Measurements from ENCODE around the gene FOXA2.

Gene FOXA2

DNA sequence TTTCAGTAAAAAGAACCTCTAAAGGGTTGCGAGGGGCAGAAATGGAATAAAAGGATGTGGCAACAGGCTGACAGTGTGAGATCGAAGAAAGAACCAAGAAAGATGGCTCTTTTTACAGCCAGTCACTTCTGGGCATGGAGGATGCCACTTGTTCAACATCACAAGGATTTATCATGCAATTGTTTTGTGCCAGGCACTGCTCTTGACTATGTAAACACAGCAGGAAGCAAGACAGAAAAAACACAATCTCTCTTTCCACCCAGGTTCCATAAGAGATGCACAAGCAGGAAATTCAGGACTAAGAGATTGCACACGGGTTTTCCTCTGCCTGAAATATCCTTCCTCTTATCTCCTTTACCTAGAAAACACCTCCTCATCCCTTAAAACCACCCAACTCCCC is 38.0 kb downstream of the FOXA2 start:
- H3K9me3 ChIP-seq (ENCODE audit: insufficient read depth, low read length) = peaks cover 11% of the 10 kb centered on the region; the same call in 1 of the 2 replicates
- no peaks in the 10 kb centered on the region for H3K27me3 ChIP-seq (ENCODE audit: insufficient read depth, insufficient read length)
- no peaks in the 10 kb centered on the region for H3K4me1 ChIP-seq (ENCODE audit: insufficient read depth, insufficient read length)
- H3K36me3 ChIP-seq (ENCODE audit: insufficient read depth, insufficient read length, low read length) = no peaks in the 10 kb centered on the region
- no peak for DNase-seq (ENCODE audit: low read depth, low spot score)
- H3K9ac ChIP-seq (ENCODE audit: insufficient read length, low read depth) = no peak overlapping the region
- no peak overlapping the region for H3K4me3 ChIP-seq (ENCODE audit: insufficient read length, low read depth)
- no peak for TF ChIP-seq YY1 (IDR thresholded peaks at IDR 0.05; ENCODE audit: insufficient read depth, insufficient read length)
- no peak for TF ChIP-seq ZNF274 (IDR thresholded peaks at IDR 0.05; ENCODE audit: low read depth, low read length)
- TF ChIP-seq SUZ12 (IDR thresholded peaks at IDR 0.05; ENCODE audit: extremely low read depth, insufficient read depth, insufficient read length) = no peak

- Histone ChIP-seq H3K9ac (ENCODE audit: insufficient read length, low read depth) (no peak overlapping the region), H3K9me3 (ENCODE audit: insufficient read depth, low read length) (peaks cover 11% of the 10 kb centered on the region; the same call in 1 of the 2 replicates), H3K4me1 (ENCODE audit: insufficient read depth, insufficient read length) (no peaks in the 10 kb centered on the region), H3K27me3 (ENCODE audit: insufficient read depth, insufficient read length) (no peaks in the 10 kb centered on the region), H3K36me3 (ENCODE audit: insufficient read depth, insufficient read length, low read length) (no peaks in the 10 kb centered on the region), H3K4me3 (ENCODE audit: insufficient read length, low read depth) (no peak overlapping the region)
- no peak for TF ChIP-seq SUZ12 (IDR thresholded peaks at IDR 0.05; ENCODE audit: extremely low read depth, insufficient read depth, insufficient read length)
- no peak for TF ChIP-seq YY1 (IDR thresholded peaks at IDR 0.05; ENCODE audit: insufficient read depth, insufficient read length)
- no peak for TF ChIP-seq ZNF274 (IDR thresholded peaks at IDR 0.05; ENCODE audit: low read depth, low read length)
- no peak for DNase-seq (ENCODE audit: low read depth, low spot score)
These were observed 39.3 kb downstream of the FOXA2 start for GRCh38 chr20:22545045-22545444.

- H3K36me3 ChIP-seq (ENCODE audit: insufficient read depth, insufficient read length, low read length) = no peaks in the 10 kb centered on the region
- no peaks in the 10 kb centered on the region for H3K27me3 ChIP-seq (ENCODE audit: insufficient read depth, insufficient read length)
- H3K4me1 ChIP-seq (ENCODE audit: insufficient read depth, insufficient read length) = no peaks in the 10 kb centered on the region
- no peak for TF ChIP-seq ZNF274 (IDR thresholded peaks at IDR 0.05; ENCODE audit: low read depth, low read length)
- no peak for TF ChIP-seq YY1 (IDR thresholded peaks at IDR 0.05; ENCODE audit: insufficient read depth, insufficient read length)
- no peak for DNase-seq (ENCODE audit: low read depth, low spot score)
- no peak overlapping the region for H3K4me3 ChIP-seq (ENCODE audit: insufficient read length, low read depth)
- peaks cover 8% of the 10 kb centered on the region; the same call in 1 of the 2 replicates for H3K9me3 ChIP-seq (ENCODE audit: insufficient read depth, low read length)
- H3K9ac ChIP-seq (ENCODE audit: insufficient read length, low read depth) = no peak overlapping the region
These were observed 39.9 kb downstream of the FOXA2 start for GRCh38 chr20:22544462-22544861.

DNA sequence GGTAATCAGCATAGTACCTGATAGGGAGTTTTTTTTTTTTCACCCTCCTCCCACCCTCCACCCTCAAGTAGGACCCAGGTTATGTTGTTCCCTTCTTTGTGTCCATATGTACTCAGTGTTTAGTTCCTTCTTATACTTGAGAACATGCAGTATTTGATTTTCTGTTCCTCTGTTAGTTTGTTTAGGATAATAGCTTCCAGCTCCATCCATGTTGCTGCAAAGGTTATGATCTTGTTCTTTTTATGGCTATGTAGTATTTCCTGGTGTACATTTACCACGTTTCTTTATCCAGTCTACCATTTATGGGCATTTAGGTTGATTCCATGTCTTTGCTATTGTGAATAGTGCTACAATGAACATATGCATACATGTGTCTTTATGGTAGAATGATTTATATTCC is 41.9 kb downstream of the FOXA2 start:
- H3K36me3 ChIP-seq (ENCODE audit: insufficient read depth, insufficient read length, low read length) = no peaks in the 10 kb centered on the region
- no peaks in the 10 kb centered on the region for H3K4me1 ChIP-seq (ENCODE audit: insufficient read depth, insufficient read length)
- H3K4me3 ChIP-seq (ENCODE audit: insufficient read length, low read depth) = no peak overlapping the region
- no peak for DNase-seq (ENCODE audit: low read depth, low spot score)
- TF ChIP-seq YY1 (IDR thresholded peaks at IDR 0.05; ENCODE audit: insufficient read depth, insufficient read length) = no peak
- TF ChIP-seq SUZ12 (IDR thresholded peaks at IDR 0.05; ENCODE audit: extremely low read depth, insufficient read depth, insufficient read length) = no peak
- TF ChIP-seq ZNF274 (IDR thresholded peaks at IDR 0.05; ENCODE audit: low read depth, low read length) = no peak
- H3K27me3 ChIP-seq (ENCODE audit: insufficient read depth, insufficient read length) = no peaks in the 10 kb centered on the region
- no peak overlapping the region for H3K9ac ChIP-seq (ENCODE audit: insufficient read length, low read depth)
- H3K9me3 ChIP-seq (ENCODE audit: insufficient read depth, low read length) = no peaks in the 10 kb centered on the region

DNA sequence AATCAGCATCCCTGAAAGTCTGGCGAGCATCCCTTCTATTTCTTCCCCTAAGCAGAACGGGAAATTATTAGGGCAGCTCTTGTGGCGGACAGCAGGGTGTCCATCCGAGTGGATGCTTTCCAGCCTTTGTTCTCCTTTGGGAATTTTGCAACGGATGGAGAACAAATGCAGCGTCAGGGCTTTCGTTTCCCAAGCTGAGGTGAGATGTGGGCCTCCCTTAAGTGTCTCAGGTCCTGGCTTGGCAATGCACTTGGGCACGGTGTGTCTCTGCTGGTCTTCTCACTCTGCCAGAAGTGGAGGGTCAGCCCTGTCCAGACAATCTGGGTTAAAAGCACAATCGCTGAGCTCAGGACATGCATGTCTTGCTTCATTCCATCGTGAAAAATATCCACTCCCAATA is 43.5 kb downstream of the FOXA2 start:
- TF ChIP-seq ZNF274 (IDR thresholded peaks at IDR 0.05; ENCODE audit: low read depth, low read length) = no peak
- TF ChIP-seq YY1 (IDR thresholded peaks at IDR 0.05; ENCODE audit: insufficient read depth, insufficient read length) = no peak
- no peak for TF ChIP-seq SUZ12 (IDR thresholded peaks at IDR 0.05; ENCODE audit: extremely low read depth, insufficient read depth, insufficient read length)
- no peaks in the 10 kb centered on the region for H3K36me3 ChIP-seq (ENCODE audit: insufficient read depth, insufficient read length, low read length)
- H3K9ac ChIP-seq (ENCODE audit: insufficient read length, low read depth) = no peak overlapping the region
- no peaks in the 10 kb centered on the region for H3K9me3 ChIP-seq (ENCODE audit: insufficient read depth, low read length)
- H3K27me3 ChIP-seq (ENCODE audit: insufficient read depth, insufficient read length) = no peaks in the 10 kb centered on the region
- DNase-seq (ENCODE audit: low read depth, low spot score) = no peak
- H3K4me1 ChIP-seq (ENCODE audit: insufficient read depth, insufficient read length) = no peaks in the 10 kb centered on the region
- H3K4me3 ChIP-seq (ENCODE audit: insufficient read length, low read depth) = no peak overlapping the region

DNA sequence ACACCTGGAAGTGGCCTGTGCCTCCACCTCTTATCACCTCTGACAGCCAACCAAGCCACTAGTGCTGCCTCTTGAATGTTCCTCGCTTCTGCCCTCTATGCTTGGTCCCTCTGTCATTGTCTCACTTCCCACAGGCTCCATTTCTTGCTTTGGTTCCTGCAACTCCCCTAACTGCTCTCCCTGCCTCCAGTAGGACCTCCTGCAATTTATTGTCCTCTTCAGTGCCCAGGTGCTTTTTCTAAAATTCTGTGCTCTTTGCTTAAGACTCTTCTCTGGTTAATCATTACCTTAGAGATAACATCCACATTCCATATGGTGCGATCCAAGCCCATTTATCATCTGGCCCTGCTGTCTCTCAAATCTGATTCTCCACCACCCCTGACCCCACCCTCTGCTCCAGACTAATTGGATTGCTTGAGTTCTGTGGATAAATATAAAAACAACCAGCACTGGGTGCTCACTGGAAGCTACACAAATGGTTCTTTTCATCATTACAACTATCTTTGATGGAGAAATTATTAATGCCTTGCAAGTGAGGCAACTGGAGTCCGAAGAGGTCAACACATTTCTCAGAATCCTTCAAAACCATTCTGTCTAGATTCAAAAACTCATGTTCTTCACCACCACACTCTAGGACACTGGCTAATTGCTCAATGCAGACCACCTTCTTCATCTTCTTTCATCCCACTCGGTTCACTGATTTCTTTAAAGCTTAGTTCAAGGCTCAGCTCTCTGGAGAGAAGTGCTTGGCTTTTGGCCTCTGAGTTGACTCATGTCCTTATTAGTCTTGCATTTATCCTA is 47.2 kb downstream of the FOXA2 start:
- Histone ChIP-seq H3K4me3 (ENCODE audit: insufficient read length, low read depth) (no peak overlapping the region), H3K36me3 (ENCODE audit: insufficient read depth, insufficient read length, low read length) (no peaks in the 10 kb centered on the region), H3K9ac (ENCODE audit: insufficient read length, low read depth) (no peak overlapping the region), H3K27me3 (ENCODE audit: insufficient read depth, insufficient read length) (no peaks in the 10 kb centered on the region), H3K9me3 (ENCODE audit: insufficient read depth, low read length) (no peaks in the 10 kb centered on the region; the same call in 1 of the 2 replicates), H3K4me1 (ENCODE audit: insufficient read depth, insufficient read length) (no peaks in the 10 kb centered on the region)
- TF ChIP-seq YY1 (IDR thresholded peaks at IDR 0.05; ENCODE audit: insufficient read depth, insufficient read length) (no peak), ZNF274 (IDR thresholded peaks at IDR 0.05; ENCODE audit: low read depth, low read length) (no peak), SUZ12 (IDR thresholded peaks at IDR 0.05; ENCODE audit: extremely low read depth, insufficient read depth, insufficient read length) (no peak)
- no peak for DNase-seq (ENCODE audit: low read depth, low spot score)

GRCh38 chr20:22536141-22536828 is 48.1 kb downstream of the FOXA2 start:
- Histone ChIP-seq H3K4me3 (ENCODE audit: insufficient read length, low read depth) (no peak overlapping the region), H3K4me1 (ENCODE audit: insufficient read depth, insufficient read length) (no peaks in the 10 kb centered on the region), H3K36me3 (ENCODE audit: insufficient read depth, insufficient read length, low read length) (no peaks in the 10 kb centered on the region), H3K27me3 (ENCODE audit: insufficient read depth, insufficient read length) (no peaks in the 10 kb centered on the region), H3K9me3 (ENCODE audit: insufficient read depth, low read length) (no peaks in the 10 kb centered on the region; the same call in 1 of the 2 replicates), H3K9ac (ENCODE audit: insufficient read length, low read depth) (no peak overlapping the region)
- DNase-seq (ENCODE audit: low read depth, low spot score) = no peak
- TF ChIP-seq SUZ12 (IDR thresholded peaks at IDR 0.05; ENCODE audit: extremely low read depth, insufficient read depth, insufficient read length) (no peak), ZNF274 (IDR thresholded peaks at IDR 0.05; ENCODE audit: low read depth, low read length) (no peak), YY1 (IDR thresholded peaks at IDR 0.05; ENCODE audit: insufficient read depth, insufficient read length) (no peak)

Data from NT2/D1 (cell line).